Measurements from ENCODE around the gene ANKRD44. TPM values are rescaled to one million over a fixed set of nuclear protein-coding genes. Genes with fewer than 3 reads are reported as not detected.

The ANKRD44 gene
- total RNA-seq, 1 experiment from 2014 or later: 0.68 TPM

- ATAC-seq (no peak), DNase-seq (ENCODE audit: low spot score) (no peak)
- ChIA-PET CTCF (no interaction called here), POLR2A (no interaction called here)
- Mint-ChIP-seq H3K36me3 (no peaks in the 10 kb centered on the region), H3K4me1 (peaks cover 26% of the 10 kb centered on the region), H3K4me3 (no peak overlapping the region), H3K9me3 (peaks cover 8% of the 10 kb centered on the region), H3K27me3 (ENCODE audit: low read depth) (no peaks in the 10 kb centered on the region), H3K27ac (no peak overlapping the region)
- TF ChIP-seq ATF6 (CRISPR knock-in tag; IDR thresholded peaks at IDR 0.05): no peak
- no peak for TF ChIP-seq ZNF281 (CRISPR knock-in tag; IDR thresholded peaks at IDR 0.05)
- TF ChIP-seq TEAD1 (CRISPR knock-in tag; IDR thresholded peaks at IDR 0.05): no peak
- TF ChIP-seq ZNF671 (CRISPR knock-in tag; IDR thresholded peaks at IDR 0.05): no peak
- TF ChIP-seq ARID4B (CRISPR knock-in tag; IDR thresholded peaks at IDR 0.05; ENCODE audit: borderline replicate concordance): no peak
- no peak for TF ChIP-seq SP1 (CRISPR knock-in tag; conservative IDR thresholded peaks at IDR 0.05)
These were observed 326.6 kb downstream of the ANKRD44 start for GRCh38 chr2:196983934-196984333.

GRCh38 chr2:196980473-196980872 lies 330.1 kb downstream of the ANKRD44 start:
- CTCF ChIA-PET: no interaction called here
- TF ChIP-seq USF2 (CRISPR knock-in tag; IDR thresholded peaks at IDR 0.05): no peak
- no peak for TF ChIP-seq PRRX2 (CRISPR knock-in tag; IDR thresholded peaks at IDR 0.05)
- TF ChIP-seq ZNF671 (CRISPR knock-in tag; IDR thresholded peaks at IDR 0.05): no peak
- no peak for TF ChIP-seq TCF7 (CRISPR knock-in tag; IDR thresholded peaks at IDR 0.05; ENCODE audit: low read depth)
- no peak for TF ChIP-seq ZBTB21 (CRISPR knock-in tag; IDR thresholded peaks at IDR 0.05; ENCODE audit: borderline replicate concordance)
- TF ChIP-seq MAX (CRISPR knock-in tag; IDR thresholded peaks at IDR 0.05): no peak
- TF ChIP-seq SMAD4 (CRISPR knock-in tag; IDR thresholded peaks at IDR 0.05): no peak
- no peak for TF ChIP-seq FOXP1 (CRISPR knock-in tag; IDR thresholded peaks at IDR 0.05; ENCODE audit: borderline replicate concordance)
- no peak for TF ChIP-seq PREB (CRISPR knock-in tag; IDR thresholded peaks at IDR 0.05; ENCODE audit: borderline replicate concordance)
- TF ChIP-seq CBFB (CRISPR knock-in tag; IDR thresholded peaks at IDR 0.05; ENCODE audit: low read depth): no peak
- TF ChIP-seq HMGXB4 (CRISPR knock-in tag; IDR thresholded peaks at IDR 0.05): no peak
- TF ChIP-seq E2F4 (CRISPR knock-in tag; IDR thresholded peaks at IDR 0.05; ENCODE audit: borderline replicate concordance, low read depth): no peak

More at GRCh38 chr2:196980473-196980872, 330.1 kb downstream of the ANKRD44 start:
- peaks cover 6% of the 10 kb centered on the region; the same call in 1 of the 2 replicates for H3K4me1 Mint-ChIP-seq
- no peak overlapping the region for H3K4me3 Mint-ChIP-seq
- no peak for DNase-seq (ENCODE audit: low spot score)
- POLR2A ChIA-PET: no interaction called here
- H3K27ac Mint-ChIP-seq: no peak overlapping the region
- no peak for ATAC-seq
- no peaks in the 10 kb centered on the region for H3K27me3 Mint-ChIP-seq (ENCODE audit: low read depth)
- H3K9me3 Mint-ChIP-seq: peaks cover 8% of the 10 kb centered on the region
- no peaks in the 10 kb centered on the region for H3K36me3 Mint-ChIP-seq
